Suppressor macrophage treated with lipopolysaccharide for 1 hour (primary cell): ENCODE data around the gene SETD1A.
A peak's percentile ranks its signal among the peaks of the same experiment; 100 is the strongest.

Experiments
- DNase-seq, 3 donors: peaks; one replicate each; pipeline ENCODE4 v3.0.0-alpha.2; 2020 to 2022

SETD1A gene

GRCh38 chr16:30957456-30958174, at the start of gene SETD1A:
Gene SETD1A, plus strand, starts transcription at chr16:30957754. Its CDS starts 978 bp downstream, at chr16:30958732.
- peak; percentile 97 to 99 (median 98) for DNase-seq

- DNase-seq = no peak
These were observed 47.0 kb upstream of the SETD1A start for GRCh38 chr16:30910427-30911029.

- DNase-seq = no peak
These were observed 44.7 kb upstream of the SETD1A start for GRCh38 chr16:30912794-30913412.

GRCh38 chr16:30914830-30915229, 42.7 kb upstream of the SETD1A start:
- no peak for DNase-seq

- DNase-seq = no peak
These were observed 38.9 kb upstream of the SETD1A start for GRCh38 chr16:30918614-30919013.

- DNase-seq = no peak
These were observed 36.7 kb upstream of the SETD1A start for GRCh38 chr16:30920891-30921290.

GRCh38 chr16:30921459-30921747, 36.2 kb upstream of the SETD1A start:
- no peak for DNase-seq

GRCh38 chr16:30921748-30922419, 35.7 kb upstream of the SETD1A start:
- peak; percentile 89 to 91 (median 90) for DNase-seq

- peak; percentile 99 to 100 (median 99) for DNase-seq
These were observed 35.1 kb upstream of the SETD1A start for GRCh38 chr16:30922420-30922959.

GRCh38 chr16:30922960-30923535, 34.5 kb upstream of the SETD1A start:
- DNase-seq = peak; percentile 99 to 100 (median 99)

- DNase-seq = no peak
These were observed 33.9 kb upstream of the SETD1A start, which contains the start of gene FBXL19 for GRCh38 chr16:30923554-30924075. Gene FBXL19, plus strand, starts transcription at chr16:30923572. Its CDS starts 2,183 bp downstream, at chr16:30925755.

GRCh38 chr16:30924076-30924912, 33.3 kb upstream of the SETD1A start:
- peak; percentile 63 to 82 (median 66) for DNase-seq

- no peak for DNase-seq
These were observed 32.5 kb upstream of the SETD1A start for GRCh38 chr16:30924913-30925631.

- DNase-seq = no peak
These were observed 31.9 kb upstream of the SETD1A start for GRCh38 chr16:30925632-30925987.

- DNase-seq = no peak
These were observed 31.4 kb upstream of the SETD1A start for GRCh38 chr16:30925995-30926811.

- DNase-seq = no peak
These were observed 30.4 kb upstream of the SETD1A start for GRCh38 chr16:30926937-30927788.

GRCh38 chr16:30927789-30928378, 29.7 kb upstream of the SETD1A start:
- peak; percentile 49 to 59 (median 55) for DNase-seq

GRCh38 chr16:30928390-30928789, 29.2 kb upstream of the SETD1A start:
- DNase-seq = no peak

- no peak for DNase-seq
These were observed 28.4 kb upstream of the SETD1A start for GRCh38 chr16:30929167-30929566.
